Measurements from ENCODE around the gene NF1.

- no peak for TF ChIP-seq POLR2A (IDR thresholded peaks at IDR 0.05)
- TF ChIP-seq, protein P1, sequence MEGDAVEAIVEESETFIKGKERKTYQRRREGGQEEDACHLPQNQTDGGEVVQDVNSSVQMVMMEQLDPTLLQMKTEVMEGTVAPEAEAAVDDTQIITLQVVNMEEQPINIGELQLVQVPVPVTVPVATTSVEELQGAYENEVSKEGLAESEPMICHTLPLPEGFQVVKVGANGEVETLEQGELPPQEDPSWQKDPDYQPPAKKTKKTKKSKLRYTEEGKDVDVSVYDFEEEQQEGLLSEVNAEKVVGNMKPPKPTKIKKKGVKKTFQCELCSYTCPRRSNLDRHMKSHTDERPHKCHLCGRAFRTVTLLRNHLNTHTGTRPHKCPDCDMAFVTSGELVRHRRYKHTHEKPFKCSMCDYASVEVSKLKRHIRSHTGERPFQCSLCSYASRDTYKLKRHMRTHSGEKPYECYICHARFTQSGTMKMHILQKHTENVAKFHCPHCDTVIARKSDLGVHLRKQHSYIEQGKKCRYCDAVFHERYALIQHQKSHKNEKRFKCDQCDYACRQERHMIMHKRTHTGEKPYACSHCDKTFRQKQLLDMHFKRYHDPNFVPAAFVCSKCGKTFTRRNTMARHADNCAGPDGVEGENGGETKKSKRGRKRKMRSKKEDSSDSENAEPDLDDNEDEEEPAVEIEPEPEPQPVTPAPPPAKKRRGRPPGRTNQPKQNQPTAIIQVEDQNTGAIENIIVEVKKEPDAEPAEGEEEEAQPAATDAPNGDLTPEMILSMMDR (IDR thresholded peaks at IDR 0.05): no peak
Observed at GRCh38 chr17:31131299-31131698, 36.5 kb downstream of the NF1 start.

Data from prostate gland (tissue), 2 donors.